ENCODE results near the gene IGFBP4. TPM values are rescaled to one million over a fixed set of nuclear protein-coding genes. Genes with fewer than 3 reads are reported as not detected.
A peak's percentile ranks its signal among the peaks of the same experiment; 100 is the strongest.

Gene IGFBP4
- total and polyA plus RNA-seq, 4 donors, result 74.1 to 649 (median 238) TPM

- no peak overlapping the region for H3K9ac ChIP-seq (ENCODE audit: low read depth in 1 of 2, low read length in 2 of 2)
- no peak for TF ChIP-seq MAX (IDR thresholded peaks at IDR 0.05)
- no peak for TF ChIP-seq NR2F2 (IDR thresholded peaks at IDR 0.05)
- no peak for TF ChIP-seq RXRA (IDR thresholded peaks at IDR 0.05)
- no peak for TF ChIP-seq SP1 (IDR thresholded peaks at IDR 0.05)
- no peak for TF ChIP-seq ZBTB33 (IDR thresholded peaks at IDR 0.05)
- TF ChIP-seq GABPA (IDR thresholded peaks at IDR 0.05 in 1 of 2, conservative IDR thresholded peaks at IDR 0.05 in 1 of 2), result no peak
- no peak for TF ChIP-seq HNF4G (IDR thresholded peaks at IDR 0.05)
- TF ChIP-seq EGR1 (IDR thresholded peaks at IDR 0.05; ENCODE audit: low read depth in 2 of 2), result no peak
- TF ChIP-seq FOXA1 (IDR thresholded peaks at IDR 0.05), result no peak
- TF ChIP-seq, protein P1, sequence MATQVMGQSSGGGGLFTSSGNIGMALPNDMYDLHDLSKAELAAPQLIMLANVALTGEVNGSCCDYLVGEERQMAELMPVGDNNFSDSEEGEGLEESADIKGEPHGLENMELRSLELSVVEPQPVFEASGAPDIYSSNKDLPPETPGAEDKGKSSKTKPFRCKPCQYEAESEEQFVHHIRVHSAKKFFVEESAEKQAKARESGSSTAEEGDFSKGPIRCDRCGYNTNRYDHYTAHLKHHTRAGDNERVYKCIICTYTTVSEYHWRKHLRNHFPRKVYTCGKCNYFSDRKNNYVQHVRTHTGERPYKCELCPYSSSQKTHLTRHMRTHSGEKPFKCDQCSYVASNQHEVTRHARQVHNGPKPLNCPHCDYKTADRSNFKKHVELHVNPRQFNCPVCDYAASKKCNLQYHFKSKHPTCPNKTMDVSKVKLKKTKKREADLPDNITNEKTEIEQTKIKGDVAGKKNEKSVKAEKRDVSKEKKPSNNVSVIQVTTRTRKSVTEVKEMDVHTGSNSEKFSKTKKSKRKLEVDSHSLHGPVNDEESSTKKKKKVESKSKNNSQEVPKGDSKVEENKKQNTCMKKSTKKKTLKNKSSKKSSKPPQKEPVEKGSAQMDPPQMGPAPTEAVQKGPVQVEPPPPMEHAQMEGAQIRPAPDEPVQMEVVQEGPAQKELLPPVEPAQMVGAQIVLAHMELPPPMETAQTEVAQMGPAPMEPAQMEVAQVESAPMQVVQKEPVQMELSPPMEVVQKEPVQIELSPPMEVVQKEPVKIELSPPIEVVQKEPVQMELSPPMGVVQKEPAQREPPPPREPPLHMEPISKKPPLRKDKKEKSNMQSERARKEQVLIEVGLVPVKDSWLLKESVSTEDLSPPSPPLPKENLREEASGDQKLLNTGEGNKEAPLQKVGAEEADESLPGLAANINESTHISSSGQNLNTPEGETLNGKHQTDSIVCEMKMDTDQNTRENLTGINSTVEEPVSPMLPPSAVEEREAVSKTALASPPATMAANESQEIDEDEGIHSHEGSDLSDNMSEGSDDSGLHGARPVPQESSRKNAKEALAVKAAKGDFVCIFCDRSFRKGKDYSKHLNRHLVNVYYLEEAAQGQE (IDR thresholded peaks at IDR 0.05), result no peak
- TF ChIP-seq YY1 (IDR thresholded peaks at IDR 0.05), result no peak
- TF ChIP-seq FOXA2 (IDR thresholded peaks at IDR 0.05), result no peak
- TF ChIP-seq RAD21 (IDR thresholded peaks at IDR 0.05), result no peak
- no peak for TF ChIP-seq CTCF (IDR thresholded peaks at IDR 0.05; ENCODE audit: low read depth, low read length, missing input control)
- TF ChIP-seq JUND (IDR thresholded peaks at IDR 0.05), result no peak
- no peak for TF ChIP-seq ATF3 (IDR thresholded peaks at IDR 0.05)
- 91% methylated on average over 1 of the region's 1 CpG for WGBS
- no peak overlapping the region for H3K27ac ChIP-seq (ENCODE audit: low read depth in 1 of 2, low read length in 2 of 2)
- peaks cover 0 to 8% (median 4%) of the 10 kb centered on the region in 4 donors for H3K4me1 ChIP-seq (ENCODE audit: control insufficient read depth in 4 of 4, insufficient read depth in 4 of 4, low read length in 3 of 4)
- DNase-seq (ENCODE audit: low spot score), result no peak
- H3K9me3 ChIP-seq (ENCODE audit: control insufficient read depth in 4 of 4, low read length in 3 of 4), result no peaks in the 10 kb centered on the region
- H3K36me3 ChIP-seq (ENCODE audit: control insufficient read depth in 4 of 4, insufficient read depth in 3 of 4, low read depth in 1 of 4, low read length in 3 of 4), result no peaks in the 10 kb centered on the region
- H3K27me3 ChIP-seq (ENCODE audit: control insufficient read depth in 4 of 4, insufficient read depth in 4 of 4, low read length in 3 of 4), result no peaks in the 10 kb centered on the region
- H3K4me3 ChIP-seq (ENCODE audit: low read depth in 1 of 3, low read length in 3 of 3), result no peak overlapping the region
These were observed 40.6 kb upstream of the IGFBP4 start for GRCh38 chr17:40402668-40403067.

- no peaks in the 10 kb centered on the region for H3K36me3 ChIP-seq (ENCODE audit: control insufficient read depth in 4 of 4, insufficient read depth in 3 of 4, low read depth in 1 of 4, low read length in 3 of 4)
- peaks cover 0 to 8% (median 4%) of the 10 kb centered on the region in 4 donors for H3K4me1 ChIP-seq (ENCODE audit: control insufficient read depth in 4 of 4, insufficient read depth in 4 of 4, low read length in 3 of 4)
- WGBS, result 44% methylated on average over 3 of the region's 3 CpGs
- no peak overlapping the region for H3K9ac ChIP-seq (ENCODE audit: low read depth in 1 of 2, low read length in 2 of 2)
- H3K9me3 ChIP-seq (ENCODE audit: control insufficient read depth in 4 of 4, low read length in 3 of 4), result no peaks in the 10 kb centered on the region
- DNase-seq (ENCODE audit: low spot score), result no peak
- H3K27ac ChIP-seq (ENCODE audit: low read depth in 1 of 2, low read length in 2 of 2), result no peak overlapping the region
- H3K4me3 ChIP-seq (ENCODE audit: low read depth in 1 of 3, low read length in 3 of 3), result no peak overlapping the region
- H3K27me3 ChIP-seq (ENCODE audit: control insufficient read depth in 4 of 4, insufficient read depth in 4 of 4, low read length in 3 of 4), result no peaks in the 10 kb centered on the region
- no peak for TF ChIP-seq ZBTB33 (IDR thresholded peaks at IDR 0.05)
- peak; percentile 34 for TF ChIP-seq FOXA2 (IDR thresholded peaks at IDR 0.05)
- no peak for TF ChIP-seq GABPA (IDR thresholded peaks at IDR 0.05 in 1 of 2, conservative IDR thresholded peaks at IDR 0.05 in 1 of 2)
- no peak for TF ChIP-seq HNF4G (IDR thresholded peaks at IDR 0.05)
- peak in 1 of 2 donors; percentile 14 for TF ChIP-seq RAD21 (IDR thresholded peaks at IDR 0.05)
- no peak for TF ChIP-seq CTCF (IDR thresholded peaks at IDR 0.05; ENCODE audit: low read depth, low read length, missing input control)
- TF ChIP-seq ATF3 (IDR thresholded peaks at IDR 0.05), result no peak
- no peak for TF ChIP-seq MAX (IDR thresholded peaks at IDR 0.05)
- peak; percentile 53 to 79 for TF ChIP-seq RXRA (IDR thresholded peaks at IDR 0.05)
- TF ChIP-seq SP1 (IDR thresholded peaks at IDR 0.05), result peak; percentile 20
- TF ChIP-seq FOXA1 (IDR thresholded peaks at IDR 0.05), result no peak
- TF ChIP-seq HNF4A (conservative IDR thresholded peaks at IDR 0.05), result peak in 1 of 2 donors; percentile 34
- peak in 1 of 2 donors; percentile 13 for TF ChIP-seq EGR1 (IDR thresholded peaks at IDR 0.05; ENCODE audit: low read depth in 2 of 2)
- TF ChIP-seq TAF1 (conservative IDR thresholded peaks at IDR 0.05), result no peak
- no peak for TF ChIP-seq NR2F2 (IDR thresholded peaks at IDR 0.05)
These were observed 39.2 kb upstream of the IGFBP4 start for GRCh38 chr17:40404003-40404402.

Measured in liver (tissue), 9 donors.